IMR-90 (cell line): Measurements from ENCODE around the gene ZNF485.

Experiments
- BHLHE40 ChIP-seq: fragments of 150-350 bp; IDR thresholded peaks from 2 replicates; pipeline ENCODE4 v1.6.1; 2016; ENCODE audit warnings: mild to moderate bottlenecking, low read depth, low read length
- CEBPB ChIP-seq: IDR thresholded peaks from 2 replicates; pipeline ENCODE4 v1.6.1; 2012; ENCODE audit warnings: low read depth, low read length, improper control_type of control experiment
- CHD1 ChIP-seq: IDR thresholded peaks from 2 replicates; pipeline ENCODE4 v1.6.1; 2012; ENCODE audit warnings: low read depth, low read length, improper control_type of control experiment
- CTCF ChIP-seq: conservative IDR thresholded peaks from 2 replicates; pipeline ENCODE4 v1.5.1; 2012; ENCODE audit warnings: mild to moderate bottlenecking, low read depth, low read length, improper control_type of control experiment
- ELK1 ChIP-seq: fragments of 150-350 bp; IDR thresholded peaks from 2 replicates; pipeline ENCODE4 v1.6.1; 2016; ENCODE audit warnings: low read depth, mild to moderate bottlenecking, low read length, moderate library complexity, borderline replicate concordance
- FOS ChIP-seq: fragments of 150-350 bp; IDR thresholded peaks from 2 replicates; pipeline ENCODE4 v1.6.1; 2016; ENCODE audit warnings: low read depth, low read length
- MAFK ChIP-seq: IDR thresholded peaks from 2 replicates; pipeline ENCODE4 v1.6.1; 2012; ENCODE audit warnings: low read depth, low read length, improper control_type of control experiment
- MAZ ChIP-seq: IDR thresholded peaks from 2 replicates; pipeline ENCODE4 v1.6.1; 2012; ENCODE audit warnings: low read depth, mild to moderate bottlenecking, low read length, improper control_type of control experiment, moderate library complexity, borderline replicate concordance
- POLR2A ChIP-seq: IDR thresholded peaks from 2 replicates; pipeline ENCODE4 v1.6.1; 2012; ENCODE audit warnings: mild to moderate bottlenecking, low read depth, low read length
- RAD21 ChIP-seq: IDR thresholded peaks from 2 replicates; pipeline ENCODE4 v1.6.1; 2012; ENCODE audit warnings: low read length, improper control_type of control experiment
- RCOR1 ChIP-seq: IDR thresholded peaks from 2 replicates; pipeline ENCODE4 v1.6.1; 2012; ENCODE audit warnings: mild to moderate bottlenecking, low read length, improper control_type of control experiment; ENCODE audit not compliant: insufficient replicate concordance
- RFX5 ChIP-seq: IDR thresholded peaks from 2 replicates; pipeline ENCODE4 v1.8.0; 2012; ENCODE audit warnings: low read depth, mild to moderate bottlenecking, low read length, moderate library complexity
- SMC3 ChIP-seq: fragments of 150-350 bp; IDR thresholded peaks from 2 replicates; pipeline ENCODE4 v1.6.1; 2016; ENCODE audit warnings: low read depth, mild to moderate bottlenecking, antibody characterized with exemption, low read length, moderate library complexity
- USF2 ChIP-seq: fragments of 150-350 bp; IDR thresholded peaks from 2 replicates; pipeline ENCODE4 v1.6.1; 2017; ENCODE audit warnings: mild to moderate bottlenecking, antibody characterized with exemption, low read length, low read depth

GRCh38 chr10:43557214-43557613 is 49.0 kb upstream of the ZNF485 start:
- TF ChIP-seq CTCF, result no peak
- TF ChIP-seq CEBPB, result no peak
- no peak for TF ChIP-seq POLR2A
- TF ChIP-seq RAD21, result no peak
- TF ChIP-seq BHLHE40, result no peak
- TF ChIP-seq RFX5, result no peak
- TF ChIP-seq RCOR1, result no peak
- no peak for TF ChIP-seq ELK1
- TF ChIP-seq MAZ, result no peak
- TF ChIP-seq USF2, result no peak
- TF ChIP-seq FOS, result no peak
- TF ChIP-seq MAFK, result no peak
- no peak for TF ChIP-seq CHD1
- no peak for TF ChIP-seq SMC3
